Thyroid gland (tissue), 4 donors: Measurements from ENCODE around the gene ZAP70.

Experiments used
- CTCF ChIP-seq, 6 experiments: fragments of 200-600 bp in 3 of 6; fragments of 450-650 bp in 3 of 6; sonication (generic) in 3 of 6; IDR thresholded peaks; one replicate each; pipeline ENCODE4 v1.5.1; 2016 to 2019; ENCODE audit warnings: antibody characterized with exemption in 6 of 6, mild to moderate bottlenecking in 2 of 6, inconsistent platforms in 1 of 6, moderate library complexity in 1 of 6
- POLR2A ChIP-seq, 2 donors: fragments of 450-650 bp; IDR thresholded peaks; one replicate each; pipeline ENCODE4 v1.6.1; 2017; ENCODE audit warnings: antibody characterized with exemption in 2 of 2, mild to moderate bottlenecking in 2 of 2, moderate library complexity in 1 of 2

GRCh38 chr2:97713296-97714083 lies at the start of gene ZAP70:
- TF ChIP-seq CTCF (IDR thresholded peaks at IDR 0.05) = no peak
- no peak for TF ChIP-seq POLR2A (IDR thresholded peaks at IDR 0.05)
